CD4-positive, alpha-beta T cell treated with Interleukin-17A for 1 hour (primary cell): ENCODE data around the gene POU6F1.
A peak's percentile ranks its signal among the peaks of the same experiment; 100 is the strongest.
"Not testable (repeated sequence)": the region's sequence is repeated elsewhere in the genome, so short reads cannot be mapped to it uniquely, and the experiment has no call there.

ENCODE experiments used
- DNase-seq: peaks from one replicate; pipeline ENCODE4 v3.0.0-alpha.2; 2020

POU6F1 gene

GRCh38 chr12:51225771-51226170 lies 7.9 kb upstream of the POU6F1 start:
- no peak for DNase-seq

- DNase-seq: no peak
Measured at GRCh38 chr12:51225234-51225633, 7.4 kb upstream of the POU6F1 start.

DNA sequence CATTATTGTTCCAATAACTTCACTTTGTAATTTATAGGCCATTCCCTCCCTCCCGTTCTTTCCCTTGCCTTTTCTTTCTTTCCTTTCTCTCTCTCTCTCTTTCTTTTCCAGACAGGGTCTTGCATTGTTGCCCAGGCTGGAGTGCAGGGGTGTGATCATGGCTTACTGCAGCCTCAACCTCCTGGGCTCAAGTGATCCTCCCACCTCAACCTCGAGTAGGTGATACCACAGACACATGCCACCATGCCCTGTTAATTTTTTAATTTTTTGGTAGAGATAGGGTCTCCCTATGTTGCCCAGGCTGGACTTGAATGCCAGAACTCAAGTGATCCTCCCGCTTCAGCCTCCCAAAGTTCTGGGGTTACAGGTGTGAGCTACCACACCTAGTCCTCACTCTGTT lies 6.8 kb upstream of the POU6F1 start:
- no peak for DNase-seq

DNA sequence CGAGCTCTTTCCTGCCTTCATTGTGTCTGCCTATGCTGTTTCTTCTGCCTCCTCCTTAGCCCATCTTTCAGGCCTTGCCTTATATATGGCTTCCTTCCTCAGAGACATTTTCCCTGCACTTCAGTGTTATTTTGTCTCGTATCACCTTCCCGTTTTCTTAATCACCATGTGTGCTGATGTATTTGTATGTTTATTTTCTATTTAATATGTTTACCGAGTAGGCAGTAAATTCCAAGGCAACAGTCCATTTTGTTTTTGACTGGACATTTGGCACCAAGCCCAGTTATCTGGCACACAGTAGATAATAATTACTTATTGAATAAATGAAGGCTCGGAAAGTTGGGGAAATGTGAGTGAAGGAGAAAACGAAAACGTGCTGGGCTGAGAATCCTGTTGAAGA lies 4.6 kb upstream of the POU6F1 start:
- DNase-seq: no peak

DNA sequence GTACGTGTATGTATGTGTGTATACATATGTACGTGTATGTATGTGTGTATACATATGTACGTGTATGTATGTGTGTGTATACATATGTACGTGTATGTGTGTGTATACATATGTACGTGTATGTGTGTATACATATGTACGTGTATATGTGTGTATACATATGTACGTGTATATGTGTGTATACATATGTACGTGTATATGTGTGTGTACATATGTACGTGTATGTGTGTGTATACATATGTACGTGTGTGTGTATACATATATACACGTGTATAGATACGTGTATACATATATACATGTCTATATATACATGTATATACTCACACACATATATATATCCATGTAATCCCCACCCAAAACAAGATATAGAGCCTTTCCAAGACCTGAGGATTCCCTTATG lies 2.0 kb upstream of the POU6F1 start:
- DNase-seq: not testable (repeated sequence)

DNA sequence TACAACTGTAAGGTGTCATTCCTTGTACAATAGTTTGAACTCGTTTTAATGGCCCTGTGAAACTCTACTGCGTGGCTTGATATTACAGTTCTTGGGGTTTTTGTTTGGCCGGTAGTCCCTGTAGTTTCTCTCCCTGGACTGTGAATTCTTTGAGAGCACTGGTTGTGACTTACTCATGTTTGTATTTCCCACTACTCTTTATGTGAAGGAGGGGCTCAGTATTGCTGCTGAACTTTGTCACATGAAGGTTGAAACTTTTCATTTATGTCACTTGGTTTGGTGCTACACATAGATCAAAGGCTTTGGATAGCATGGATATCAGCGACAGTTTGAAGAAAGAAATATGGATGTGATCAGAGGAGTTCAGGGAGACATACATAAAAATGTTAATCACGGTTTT lies 1.5 kb upstream of the POU6F1 start:
- DNase-seq: no peak

GRCh38 chr12:51218607-51219161 lies 822 bp upstream of the POU6F1 start:
- DNase-seq: no peak

DNA sequence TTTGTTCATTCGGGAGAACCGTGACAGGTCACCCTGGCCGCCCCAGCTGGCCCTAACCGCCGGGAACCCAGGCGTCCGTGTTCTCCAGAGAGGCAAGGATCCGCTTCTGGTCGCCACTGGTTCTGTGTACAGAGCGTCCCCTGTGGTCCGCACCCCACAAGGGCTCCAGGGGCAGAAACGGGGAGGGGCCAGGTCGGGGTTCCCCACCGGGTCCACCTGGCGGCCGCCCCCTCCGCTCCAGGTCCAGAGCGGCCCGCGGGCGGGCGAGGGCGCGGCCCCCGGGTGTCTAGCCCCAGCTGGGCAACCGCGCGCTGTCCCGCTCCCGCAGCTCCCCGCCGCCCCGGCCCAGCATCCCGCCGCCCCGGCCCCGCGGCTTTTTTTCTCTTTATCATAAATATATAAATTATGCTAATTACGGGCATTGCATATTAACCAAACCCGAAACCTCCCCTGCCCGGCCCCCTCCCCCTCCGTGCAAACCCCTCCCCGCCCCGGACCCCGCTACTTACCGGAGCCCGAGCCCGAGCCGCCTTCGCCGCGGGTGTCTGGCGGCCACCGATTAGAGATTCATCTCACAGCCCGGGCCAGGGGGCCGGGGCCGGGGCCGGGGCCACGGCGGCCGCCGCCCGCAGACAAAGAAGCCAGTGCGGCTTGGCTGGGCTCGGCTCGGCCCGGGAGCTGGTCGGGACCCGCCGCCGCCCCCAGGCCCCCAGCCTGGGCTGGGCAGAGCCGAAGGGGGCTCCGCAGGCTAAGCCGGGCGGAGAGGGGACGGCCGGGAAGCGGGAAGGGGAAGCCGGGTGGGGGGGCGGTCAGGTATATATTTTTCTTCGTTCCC lies 512 bp downstream of the POU6F1 start:
- DNase-seq: peak; percentile 69

GRCh38 chr12:51216642-51217041 lies 1.2 kb downstream of the POU6F1 start:
- no peak for DNase-seq

DNA sequence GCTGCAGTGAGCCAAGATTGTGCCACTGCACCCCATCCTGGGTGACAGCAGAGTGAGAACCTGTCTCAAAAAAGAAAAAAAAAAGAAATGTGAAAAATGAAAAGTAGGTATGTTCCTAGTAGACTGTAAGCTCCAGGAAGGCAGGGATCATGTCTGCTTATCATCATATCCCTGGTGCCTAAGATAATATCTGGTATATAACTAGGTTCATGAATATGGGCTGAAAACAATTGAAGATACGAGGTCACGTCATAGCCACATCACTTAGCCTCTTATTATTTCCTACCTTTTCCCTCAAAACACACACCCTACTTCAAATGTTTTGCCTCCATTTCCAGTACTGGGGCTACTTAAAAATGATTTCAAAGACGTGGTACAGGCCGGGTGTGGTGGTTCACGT lies 3.0 kb downstream of the POU6F1 start:
- DNase-seq: no peak

GRCh38 chr12:51210690-51211395 lies 7.0 kb downstream of the POU6F1 start:
- no peak for DNase-seq

DNA sequence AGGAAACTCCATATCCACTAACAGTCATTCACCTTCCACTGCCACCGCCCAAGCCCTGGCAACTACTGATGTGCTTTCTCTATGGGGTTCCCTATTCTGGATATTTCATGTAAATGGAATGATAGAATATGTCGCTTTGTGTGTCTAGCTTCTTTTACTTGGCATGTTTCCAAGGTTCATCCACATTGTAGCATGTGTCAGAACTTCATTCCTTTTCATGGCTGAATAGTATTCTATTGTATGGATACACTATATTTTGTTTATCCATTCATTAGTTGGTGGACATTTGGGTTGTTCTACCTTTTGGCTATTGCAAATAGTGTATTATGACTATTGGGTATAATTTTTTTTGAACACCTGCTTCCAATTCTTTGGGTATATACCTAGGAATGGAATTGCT lies 8.6 kb downstream of the POU6F1 start:
- DNase-seq: no peak

DNA sequence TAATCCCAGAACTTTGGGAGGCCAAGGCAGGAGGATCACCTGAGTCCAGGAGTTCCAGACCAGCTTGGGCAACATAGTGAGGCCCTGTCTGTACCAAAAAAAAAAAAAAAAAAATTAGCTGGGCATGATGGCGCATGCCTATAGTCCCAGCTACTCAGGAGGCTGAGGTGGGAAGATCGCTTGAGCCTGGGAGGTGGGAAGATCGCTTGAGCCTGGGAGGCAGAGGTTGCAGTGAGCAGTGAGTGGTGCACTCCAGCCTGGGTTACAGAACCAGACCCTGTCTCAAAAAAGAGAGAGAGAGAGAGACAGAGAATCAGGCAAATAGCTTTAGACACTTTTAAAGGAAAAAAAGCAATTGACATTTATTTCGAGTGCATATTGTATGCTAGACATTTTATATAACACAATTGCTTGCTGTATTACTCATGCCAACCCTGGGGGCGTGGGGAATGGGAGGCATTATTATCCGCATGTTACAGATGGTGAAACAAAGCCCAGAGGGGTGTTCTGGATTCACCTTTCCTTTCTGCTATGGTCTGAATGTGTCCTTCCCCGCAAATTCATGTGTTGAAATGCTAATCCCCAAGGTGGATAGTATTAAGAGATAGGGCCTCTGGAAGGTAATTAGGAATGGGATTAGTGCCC lies 9.7 kb downstream of the POU6F1 start:
- no peak for DNase-seq

DNA sequence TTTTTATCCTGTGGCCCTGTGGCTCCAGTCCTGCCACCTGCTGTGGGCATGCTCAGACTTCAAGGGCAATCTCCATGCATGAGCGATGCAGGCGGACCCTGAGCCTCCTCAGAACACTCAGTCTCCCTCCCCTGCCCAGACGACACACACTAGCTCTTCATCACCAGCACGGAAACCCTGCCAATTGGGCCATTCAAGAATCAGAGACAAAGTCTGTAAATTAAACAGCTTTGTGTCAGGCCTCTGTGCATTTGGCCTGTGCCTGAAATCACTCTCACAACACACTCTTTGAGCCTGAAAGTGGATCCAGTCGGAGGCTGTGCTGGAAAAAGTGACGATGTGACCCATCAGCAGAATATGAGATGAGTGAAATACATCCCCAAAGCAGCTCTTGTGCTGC lies 12.5 kb downstream of the POU6F1 start:
- DNase-seq: no peak

GRCh38 chr12:51202718-51203117 lies 15.1 kb downstream of the POU6F1 start:
- DNase-seq: no peak

DNA sequence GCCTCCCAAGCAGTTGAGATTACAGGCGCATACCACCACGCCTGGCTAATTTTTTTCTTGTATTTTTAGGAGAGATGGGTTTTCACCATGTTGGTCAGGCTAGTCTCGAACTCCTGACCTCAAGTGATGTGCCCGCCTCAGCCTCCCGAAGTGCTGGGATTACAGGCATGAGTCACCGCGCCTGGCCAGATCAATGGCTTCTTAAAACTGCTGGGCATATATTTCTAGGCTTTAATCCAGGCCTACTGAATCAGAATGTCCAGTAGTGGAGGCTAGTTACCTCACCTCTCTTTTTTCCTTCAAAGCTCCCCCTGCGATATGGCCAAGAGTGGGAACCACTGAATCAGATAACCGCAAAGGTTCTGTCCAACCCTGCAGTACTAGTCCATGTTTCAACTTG lies 17.1 kb downstream of the POU6F1 start:
- no peak for DNase-seq

- no peak for DNase-seq
Measured at GRCh38 chr12:51200156-51200555, 17.7 kb downstream of the POU6F1 start.

DNA sequence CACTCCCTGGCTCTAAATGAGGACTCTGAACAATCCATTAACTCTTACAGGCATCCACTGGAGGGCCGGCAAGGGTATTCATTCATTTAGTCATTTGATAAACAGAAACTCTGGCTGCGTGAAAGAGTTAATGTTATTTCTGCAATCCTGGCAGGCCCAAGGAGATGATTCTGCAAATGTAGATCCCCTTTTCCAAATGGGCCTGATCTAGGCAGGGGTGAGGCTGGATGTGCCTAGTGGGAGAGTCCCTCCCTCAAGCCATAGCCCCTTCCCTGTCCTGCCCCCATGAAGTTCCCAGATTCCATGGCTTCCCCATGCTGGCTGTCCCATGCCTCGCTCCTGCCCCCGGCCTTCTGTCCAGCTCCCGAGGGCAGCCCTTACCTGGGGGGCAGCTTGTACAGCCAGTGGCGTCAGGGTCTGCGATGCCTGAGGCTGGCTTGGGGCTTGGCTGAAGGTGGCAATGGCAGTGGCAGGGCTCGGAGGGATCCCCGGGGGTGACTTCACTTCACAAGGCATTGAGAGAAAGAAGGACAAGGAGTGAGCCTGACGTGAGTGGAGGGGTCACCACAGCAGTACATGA lies 18.4 kb downstream of the POU6F1 start:
- DNase-seq: no peak

- no peak for DNase-seq
Measured at GRCh38 chr12:51198568-51199365, 19.1 kb downstream of the POU6F1 start.

DNA sequence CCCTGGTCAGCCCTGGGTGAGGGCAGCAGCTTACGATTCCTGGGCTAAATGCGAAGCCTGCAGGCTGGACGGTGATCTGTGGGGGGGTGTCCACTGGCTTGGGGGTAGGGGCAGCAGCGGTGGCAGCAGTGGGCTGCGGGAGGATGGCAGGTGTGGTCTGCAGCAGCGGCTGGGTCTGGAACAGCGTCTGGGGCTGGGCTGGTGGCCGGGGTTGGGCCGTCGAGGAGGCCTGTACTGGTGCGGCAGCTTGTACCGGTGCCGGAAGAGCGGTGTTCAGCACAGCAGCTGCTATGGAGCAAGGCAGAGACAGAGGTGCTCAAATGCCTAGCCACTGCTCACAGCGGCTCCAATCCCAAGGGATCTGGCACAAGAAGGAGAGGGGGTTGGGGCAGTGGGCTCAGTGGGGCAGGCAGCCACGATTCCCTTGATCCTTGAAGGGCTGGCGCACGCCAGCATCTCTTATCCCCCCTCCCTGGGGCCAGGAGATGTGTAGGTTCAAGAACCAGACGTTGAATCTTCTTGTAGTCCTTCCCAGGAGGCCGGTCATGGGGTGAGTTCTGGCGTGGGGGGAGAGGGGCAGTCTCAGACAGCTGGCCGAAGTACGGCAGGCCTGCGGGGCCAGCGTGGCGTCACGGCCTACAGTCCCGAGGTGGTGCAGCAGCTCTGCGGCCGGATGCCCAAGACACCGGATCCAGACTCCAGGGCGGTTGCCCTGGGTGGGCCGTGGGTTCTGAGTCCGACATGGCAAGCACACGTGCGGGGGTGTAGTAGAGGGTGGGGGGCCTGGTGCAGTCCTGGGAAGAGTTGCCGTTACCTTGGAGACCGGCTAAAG lies 19.9 kb downstream of the POU6F1 start:
- no peak for DNase-seq

- no peak for DNase-seq
Measured at GRCh38 chr12:51196547-51196946, 21.3 kb downstream of the POU6F1 start.

DNA sequence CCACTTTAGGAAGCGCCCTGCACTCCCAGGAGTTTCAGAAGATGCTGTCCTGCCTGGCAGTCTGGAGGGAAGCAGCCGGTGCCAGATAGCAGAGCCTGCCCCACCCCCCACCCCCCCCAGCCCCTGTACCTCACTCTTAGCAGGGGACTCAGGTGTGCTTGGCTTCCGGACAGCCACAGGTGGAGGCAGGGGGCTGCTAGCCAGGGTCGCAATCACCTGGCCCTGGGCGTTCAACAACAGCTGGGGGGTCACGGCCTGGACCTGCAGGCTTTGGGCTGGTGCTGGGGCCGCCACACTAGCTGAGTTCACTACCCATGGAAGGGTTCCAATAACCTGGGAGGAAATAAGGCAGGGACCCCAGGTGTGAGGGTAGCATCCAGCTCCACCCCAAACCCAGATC lies 22.0 kb downstream of the POU6F1 start:
- no peak for DNase-seq
